ENCODE results near the gene PRX. TPM values are rescaled to one million over a fixed set of nuclear protein-coding genes. Genes with fewer than 3 reads are reported as not detected.

The PRX gene
- total and polyA plus RNA-seq, 2 of the 13 experiments (the other 11 are each of a cell fraction or from before 2014, with no cell fraction given): 0.66 TPM

DNA sequence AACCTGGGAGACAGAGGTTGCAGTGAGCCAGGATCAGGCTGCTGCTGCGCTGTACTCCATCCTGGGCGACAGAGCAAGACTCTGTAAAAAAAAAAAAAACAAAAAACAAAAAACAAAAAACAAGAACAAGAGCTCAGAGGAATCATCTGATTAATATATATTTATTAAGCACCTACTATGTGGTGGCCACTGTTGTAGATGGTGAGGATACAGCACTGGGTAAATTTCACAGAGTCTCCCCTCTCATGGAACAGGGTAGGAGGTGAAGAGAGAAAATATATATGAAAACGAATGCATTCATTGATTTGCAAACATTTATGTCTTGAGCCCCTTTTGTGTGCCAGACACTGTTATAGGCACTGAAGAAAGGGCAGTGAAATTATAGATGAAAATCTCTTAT, 18.5 kb upstream of the PRX start:
- intact Hi-C loops (cut with micrococcal nuclease; ENCODE audit: unreplicated experiment): no loop called here
- no peaks in the 10 kb centered on the region for H3K79me2 ChIP-seq (ENCODE audit: insufficient read depth, low read length)
- ChIA-PET CTCF (ENCODE audit: low intra/inter-chr PET ratio, low total read pairs) (no interaction called here), POLR2A (interaction anchor here (1.2 to 3.1 kb wide), 2 partner anchors 11 kb away, joined by 3 to 32 read pairs; no protein-coding TSS in a partner anchor)
- WGBS (ENCODE audit: low lambda C conversion rate): 84% methylated on average over 3 of the region's 3 CpGs
- H2AFZ ChIP-seq (ENCODE audit: low read length): no peak overlapping the region
- no peak overlapping the region for H3K27ac ChIP-seq (ENCODE audit: extremely low read length, insufficient read depth, low read length)
- H3K4me1 ChIP-seq (ENCODE audit: insufficient read depth, low read length): peaks cover 59% of the 10 kb centered on the region
- TF ChIP-seq PBX3 (CRISPR knock-in tag; IDR thresholded peaks at IDR 0.05; ENCODE audit: borderline replicate concordance) (no peak), MED1 (CRISPR knock-in tag; IDR thresholded peaks at IDR 0.05) (no peak), JUNB (CRISPR knock-in tag; IDR thresholded peaks at IDR 0.05; ENCODE audit: borderline replicate concordance) (no peak), ZNF414 (CRISPR knock-in tag; IDR thresholded peaks at IDR 0.05) (no peak), SMC3 (IDR thresholded peaks at IDR 0.05; ENCODE audit: low read length) (no peak), ZC3H13 (CRISPR knock-in tag; IDR thresholded peaks at IDR 0.05) (no peak), TAF1 (CRISPR knock-in tag; IDR thresholded peaks at IDR 0.05) (no peak), ZNF225 (CRISPR knock-in tag; IDR thresholded peaks at IDR 0.05) (no peak), AGO1 (IDR thresholded peaks at IDR 0.05; ENCODE audit: low read depth, low read length, poor library complexity, severe bottlenecking) (no peak), SMAD1 (CRISPR knock-in tag; IDR thresholded peaks at IDR 0.05; ENCODE audit: borderline replicate concordance, low read depth) (no peak), LCORL (IDR thresholded peaks at IDR 0.05) (no peak), LCORL (CRISPR knock-in tag; IDR thresholded peaks at IDR 0.05) (no peak), ZBTB7B (CRISPR knock-in tag; IDR thresholded peaks at IDR 0.05) (no peak), PHF21A (CRISPR knock-in tag; IDR thresholded peaks at IDR 0.05) (no peak)
- TF ChIP-seq, protein P1, sequence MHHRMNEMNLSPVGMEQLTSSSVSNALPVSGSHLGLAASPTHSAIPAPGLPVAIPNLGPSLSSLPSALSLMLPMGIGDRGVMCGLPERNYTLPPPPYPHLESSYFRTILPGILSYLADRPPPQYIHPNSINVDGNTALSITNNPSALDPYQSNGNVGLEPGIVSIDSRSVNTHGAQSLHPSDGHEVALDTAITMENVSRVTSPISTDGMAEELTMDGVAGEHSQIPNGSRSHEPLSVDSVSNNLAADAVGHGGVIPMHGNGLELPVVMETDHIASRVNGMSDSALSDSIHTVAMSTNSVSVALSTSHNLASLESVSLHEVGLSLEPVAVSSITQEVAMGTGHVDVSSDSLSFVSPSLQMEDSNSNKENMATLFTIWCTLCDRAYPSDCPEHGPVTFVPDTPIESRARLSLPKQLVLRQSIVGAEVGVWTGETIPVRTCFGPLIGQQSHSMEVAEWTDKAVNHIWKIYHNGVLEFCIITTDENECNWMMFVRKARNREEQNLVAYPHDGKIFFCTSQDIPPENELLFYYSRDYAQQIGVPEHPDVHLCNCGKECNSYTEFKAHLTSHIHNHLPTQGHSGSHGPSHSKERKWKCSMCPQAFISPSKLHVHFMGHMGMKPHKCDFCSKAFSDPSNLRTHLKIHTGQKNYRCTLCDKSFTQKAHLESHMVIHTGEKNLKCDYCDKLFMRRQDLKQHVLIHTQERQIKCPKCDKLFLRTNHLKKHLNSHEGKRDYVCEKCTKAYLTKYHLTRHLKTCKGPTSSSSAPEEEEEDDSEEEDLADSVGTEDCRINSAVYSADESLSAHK (CRISPR knock-in tag; IDR thresholded peaks at IDR 0.05; ENCODE audit: borderline replicate concordance): no peak
- TF ChIP-seq, protein P2, sequence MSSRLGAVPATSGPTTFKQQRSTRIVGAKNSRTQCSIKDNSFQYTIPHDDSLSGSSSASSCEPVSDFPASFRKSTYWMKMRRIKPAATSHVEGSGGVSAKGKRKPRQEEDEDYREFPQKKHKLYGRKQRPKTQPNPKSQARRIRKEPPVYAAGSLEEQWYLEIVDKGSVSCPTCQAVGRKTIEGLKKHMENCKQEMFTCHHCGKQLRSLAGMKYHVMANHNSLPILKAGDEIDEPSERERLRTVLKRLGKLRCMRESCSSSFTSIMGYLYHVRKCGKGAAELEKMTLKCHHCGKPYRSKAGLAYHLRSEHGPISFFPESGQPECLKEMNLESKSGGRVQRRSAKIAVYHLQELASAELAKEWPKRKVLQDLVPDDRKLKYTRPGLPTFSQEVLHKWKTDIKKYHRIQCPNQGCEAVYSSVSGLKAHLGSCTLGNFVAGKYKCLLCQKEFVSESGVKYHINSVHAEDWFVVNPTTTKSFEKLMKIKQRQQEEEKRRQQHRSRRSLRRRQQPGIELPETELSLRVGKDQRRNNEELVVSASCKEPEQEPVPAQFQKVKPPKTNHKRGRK (CRISPR knock-in tag; IDR thresholded peaks at IDR 0.05): no peak
- no peaks in the 10 kb centered on the region for H3K36me3 ChIP-seq (replicated peaks in 1 of 2; ENCODE audit: control insufficient read depth in 1 of 2, insufficient read depth in 2 of 2, low read length in 2 of 2)
- H4K20me1 ChIP-seq (ENCODE audit: insufficient read depth, low read length): no peaks in the 10 kb centered on the region
- H3K27me3 ChIP-seq (ENCODE audit: control insufficient read depth in 1 of 2, insufficient read depth in 2 of 2, low read length in 2 of 2): no peaks in the 10 kb centered on the region; a peak in 1 of 5 replicates
- no peak for FAIRE-seq
- no peak overlapping the region for H3K4me2 ChIP-seq (ENCODE audit: low read depth, low read length)
- no peak for ATAC-seq
- in situ Hi-C loops (cut with HindIII; ENCODE audit: extremely low pct_ligation_motif_present, low pct_unique_long_range_greater_than_20kb): no loop called here
- no peak overlapping the region for H3K4me3 ChIP-seq (replicated peaks in 1 of 3; ENCODE audit: insufficient read depth in 1 of 3, low read depth in 2 of 3, low read length in 3 of 3)
- no TSS peak for BruUV-seq (replicated peaks)
- no peak for DNase-seq (ENCODE audit: low spot score)
- H3K9ac ChIP-seq (ENCODE audit: insufficient read depth, low read depth, low read length): no peak overlapping the region
- no peaks in the 10 kb centered on the region for H3K9me3 ChIP-seq (ENCODE audit: low read length)

Data from HepG2 (cell line).